ENCODE measurements around the gene VDR.

DNA sequence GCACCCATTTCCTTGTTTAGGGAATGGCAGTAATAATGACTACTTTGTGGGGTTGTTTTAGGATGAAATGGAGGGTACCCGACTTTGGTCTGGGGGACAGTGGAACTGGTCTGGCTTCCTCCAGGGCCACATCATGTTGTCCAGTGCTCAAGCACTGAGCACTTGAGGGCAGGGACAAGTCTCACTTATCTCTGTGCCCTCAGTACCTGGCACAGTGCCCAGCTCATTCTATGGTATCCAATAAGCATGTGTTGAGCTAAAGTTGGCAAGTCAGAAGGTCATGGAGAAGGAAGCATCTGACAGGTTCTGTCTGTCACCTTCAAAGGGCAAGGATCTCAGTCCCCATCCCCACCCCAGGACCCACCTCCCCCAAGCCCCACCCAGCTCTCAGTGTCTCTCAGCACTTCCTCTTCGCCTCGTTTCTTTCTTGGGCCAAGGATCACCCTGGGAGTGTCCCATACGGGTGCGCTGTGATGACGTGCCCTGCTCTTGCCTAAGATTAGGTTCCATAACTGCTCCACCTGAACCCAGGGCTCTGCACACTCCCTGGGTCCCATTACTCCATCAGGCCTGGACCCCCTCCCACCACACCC, 34.3 kb upstream of the VDR start:
- TF ChIP-seq, protein P1, sequence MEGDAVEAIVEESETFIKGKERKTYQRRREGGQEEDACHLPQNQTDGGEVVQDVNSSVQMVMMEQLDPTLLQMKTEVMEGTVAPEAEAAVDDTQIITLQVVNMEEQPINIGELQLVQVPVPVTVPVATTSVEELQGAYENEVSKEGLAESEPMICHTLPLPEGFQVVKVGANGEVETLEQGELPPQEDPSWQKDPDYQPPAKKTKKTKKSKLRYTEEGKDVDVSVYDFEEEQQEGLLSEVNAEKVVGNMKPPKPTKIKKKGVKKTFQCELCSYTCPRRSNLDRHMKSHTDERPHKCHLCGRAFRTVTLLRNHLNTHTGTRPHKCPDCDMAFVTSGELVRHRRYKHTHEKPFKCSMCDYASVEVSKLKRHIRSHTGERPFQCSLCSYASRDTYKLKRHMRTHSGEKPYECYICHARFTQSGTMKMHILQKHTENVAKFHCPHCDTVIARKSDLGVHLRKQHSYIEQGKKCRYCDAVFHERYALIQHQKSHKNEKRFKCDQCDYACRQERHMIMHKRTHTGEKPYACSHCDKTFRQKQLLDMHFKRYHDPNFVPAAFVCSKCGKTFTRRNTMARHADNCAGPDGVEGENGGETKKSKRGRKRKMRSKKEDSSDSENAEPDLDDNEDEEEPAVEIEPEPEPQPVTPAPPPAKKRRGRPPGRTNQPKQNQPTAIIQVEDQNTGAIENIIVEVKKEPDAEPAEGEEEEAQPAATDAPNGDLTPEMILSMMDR (IDR thresholded peaks at IDR 0.05), result no peak
- TF ChIP-seq EZH2 (IDR thresholded peaks at IDR 0.05) (no peak), EZH2phosphoT487 (IDR thresholded peaks at IDR 0.05) (no peak)
